Naive thymus-derived CD8-positive, alpha-beta T cell (primary cell): ENCODE data around the gene TMEM143. TPM values are rescaled to one million over a fixed set of nuclear protein-coding genes. Genes with fewer than 3 reads are reported as not detected.
A peak's percentile ranks its signal among the peaks of the same experiment; 100 is the strongest.

Experiments
- ATAC-seq, 2 donors: fragments of 150-1000 bp; cut with Tn5 transposase in 1 of 2; sonication (Bioruptor Pico), chemical (Tn5 transposase) in 1 of 2; 1 replicate in 1 of 2; 2 replicates in 1 of 2; pipeline ENCODE4 v1.10.0; 2021; ENCODE audit warnings: mild to moderate bottlenecking in 2 of 2, moderate library complexity in 2 of 2
- POLR2A ChIA-PET: fragments of 350-600 bp; sonication (Branson Sonifier 250); formaldehyde crosslinking; loops from one replicate; lab custom pipeline; 2021; ENCODE audit warnings: antibody characterized with exemption; lab: Charles Lee
- DNase-seq, 10 donors: peaks; one replicate each; pipeline versions ENCODE4 v3.0.0 to v3.0.0-alpha.2; 2020 to 2022
- H3K27ac Mint-ChIP-seq, 10 donors: one replicate each; pipeline ENCODE4 v1.8.0; 2020 to 2022; ENCODE audit warnings: mild to moderate bottlenecking in 10 of 10, mixed read lengths in 10 of 10, moderate library complexity in 4 of 10, inconsistent platforms in 1 of 10
- H3K27me3 Mint-ChIP-seq, 5 donors: one replicate each; pipeline ENCODE4 v1.8.0; 2021 to 2022; ENCODE audit warnings: mixed read lengths in 5 of 5
- H3K36me3 Mint-ChIP-seq, 3 donors: one replicate each; pipeline ENCODE4 v1.8.0; 2020 to 2022; ENCODE audit warnings: mixed read lengths in 3 of 3, mild to moderate bottlenecking in 2 of 3, inconsistent platforms in 1 of 3
- H3K4me1 Mint-ChIP-seq, 4 donors: one replicate each; pipeline ENCODE4 v1.8.0; 2021 to 2022; ENCODE audit warnings: mixed read lengths in 4 of 4
- H3K4me3 Mint-ChIP-seq, 10 donors: one replicate each; pipeline ENCODE4 v1.8.0; 2020 to 2022; ENCODE audit warnings: mild to moderate bottlenecking in 10 of 10, mixed read lengths in 10 of 10, moderate library complexity in 6 of 10, inconsistent platforms in 1 of 10
- H3K9me3 Mint-ChIP-seq, 9 donors: one replicate each; pipeline ENCODE4 v1.8.0; 2020 to 2022; ENCODE audit warnings: mixed read lengths in 9 of 9, mild to moderate bottlenecking in 3 of 9, inconsistent platforms in 1 of 9, moderate library complexity in 1 of 9
- polyA plus RNA-seq, 3 donors: library from polyadenylated mRNA; unstranded; fragments of 300-500 nt; fragmentation: Illumina TruSeq; gene quantifications; one replicate each; pipeline ENCODE4 v1.2.3, GENCODE V29; 2021
- total RNA-seq, 8 experiments: library from RNA in 2 of 8; stranded (reverse) in 2 of 8; gene quantifications; one replicate each; pipeline ENCODE4 v1.2.3 and lab custom pipeline; 2021 to 2026

The TMEM143 gene
- total and polyA plus RNA-seq, 5 experiments from 2014 or later, result 3.9 to 29.4 (median 10.7) TPM

GRCh38 chr19:48348737-48349136 lies 15.0 kb downstream of the TMEM143 start:
- ATAC-seq, result no peak
- POLR2A ChIA-PET, result interaction anchor here (1.0 to 1.2 kb wide), 2 partner anchors 15 to 27 kb away, joined by 3 read pairs; no protein-coding TSS in a partner anchor
- Mint-ChIP-seq H3K4me1 (peaks cover 3 to 11% (median 8%) of the 10 kb centered on the region in 4 donors), H3K27me3 (no peaks in the 10 kb centered on the region), H3K27ac (no peak overlapping the region), H3K36me3 (peaks cover 0 to 18% (median 0%) of the 10 kb centered on the region in 3 donors), H3K9me3 (no peaks in the 10 kb centered on the region), H3K4me3 (no peak overlapping the region)
- no peak for DNase-seq

- no peaks in the 10 kb centered on the region for H3K27me3 Mint-ChIP-seq
- no peaks in the 10 kb centered on the region for H3K9me3 Mint-ChIP-seq
- no peak overlapping the region for H3K4me3 Mint-ChIP-seq
- H3K4me1 Mint-ChIP-seq, result peaks cover 3 to 11% (median 8%) of the 10 kb centered on the region in 4 donors
- no peak for DNase-seq
- POLR2A ChIA-PET, result interaction anchor here (1.0 kb wide), 1 partner anchor 27 kb away, joined by 3 read pairs; no protein-coding TSS in a partner anchor
- H3K36me3 Mint-ChIP-seq, result peaks cover 0 to 18% (median 0%) of the 10 kb centered on the region in 3 donors
- H3K27ac Mint-ChIP-seq, result peak overlapping the region in 1 of 10 donors; percentile 53
- no peak for ATAC-seq
These were observed 15.7 kb downstream of the TMEM143 start for GRCh38 chr19:48348045-48348444.

- DNase-seq (no peak), ATAC-seq (no peak)
- no peaks in the 10 kb centered on the region for H3K9me3 Mint-ChIP-seq
- peaks cover 0 to 23% (median 2%) of the 10 kb centered on the region in 3 donors for H3K36me3 Mint-ChIP-seq
- H3K4me3 Mint-ChIP-seq, result no peak overlapping the region
- H3K4me1 Mint-ChIP-seq, result peaks cover 2 to 6% (median 2%) of the 10 kb centered on the region in 4 donors
- POLR2A ChIA-PET, result no interaction called here
- H3K27me3 Mint-ChIP-seq, result no peaks in the 10 kb centered on the region
- no peak overlapping the region for H3K27ac Mint-ChIP-seq
These were observed 17.5 kb downstream of the TMEM143 start for GRCh38 chr19:48346191-48346590.

GRCh38 chr19:48344892-48345291 lies 18.8 kb downstream of the TMEM143 start:
- Mint-ChIP-seq H3K4me1 (peaks cover 0 to 4% (median 0%) of the 10 kb centered on the region in 4 donors), H3K4me3 (no peak overlapping the region), H3K27ac (peak overlapping the region in 1 of 10 donors; percentile 60), H3K27me3 (no peaks in the 10 kb centered on the region), H3K36me3 (peaks cover 0 to 20% (median 2%) of the 10 kb centered on the region in 3 donors), H3K9me3 (no peaks in the 10 kb centered on the region)
- DNase-seq, result no peak
- no peak for ATAC-seq
- POLR2A ChIA-PET, result no interaction called here

GRCh38 chr19:48342841-48343540 lies 20.7 kb downstream of the TMEM143 start:
- H3K27ac Mint-ChIP-seq, result no peak overlapping the region
- no peak for DNase-seq
- POLR2A ChIA-PET, result interaction anchor here (0.6 kb wide), 1 partner anchor 9 kb away, joined by 3 read pairs; no protein-coding TSS in a partner anchor
- no peaks in the 10 kb centered on the region for H3K9me3 Mint-ChIP-seq
- H3K4me1 Mint-ChIP-seq, result peaks cover 0 to 3% (median 0%) of the 10 kb centered on the region in 4 donors
- peaks cover 0 to 18% (median 2%) of the 10 kb centered on the region in 3 donors for H3K36me3 Mint-ChIP-seq
- no peak overlapping the region for H3K4me3 Mint-ChIP-seq
- ATAC-seq, result no peak
- no peaks in the 10 kb centered on the region for H3K27me3 Mint-ChIP-seq

GRCh38 chr19:48342414-48342738 lies 21.4 kb downstream of the TMEM143 start:
- DNase-seq, result no peak
- Mint-ChIP-seq H3K27me3 (no peaks in the 10 kb centered on the region), H3K9me3 (no peaks in the 10 kb centered on the region), H3K4me1 (peaks cover 0 to 3% (median 0%) of the 10 kb centered on the region in 4 donors), H3K36me3 (peaks cover 0 to 18% (median 2%) of the 10 kb centered on the region in 3 donors), H3K27ac (no peak overlapping the region), H3K4me3 (no peak overlapping the region)
- POLR2A ChIA-PET, result no interaction called here
- ATAC-seq, result no peak

- ATAC-seq, result no peak
- Mint-ChIP-seq H3K27me3 (no peaks in the 10 kb centered on the region), H3K36me3 (peaks cover 0 to 16% (median 2%) of the 10 kb centered on the region in 3 donors), H3K9me3 (no peaks in the 10 kb centered on the region), H3K27ac (no peak overlapping the region), H3K4me3 (no peak overlapping the region), H3K4me1 (peaks cover 0 to 3% (median 0%) of the 10 kb centered on the region in 4 donors)
- no peak for DNase-seq
- POLR2A ChIA-PET, result interaction anchor here (1.4 kb wide), 2 partner anchors 16 to 20 kb away, joined by 4 to 5 read pairs; partner anchors contain the start of gene EMP3
These were observed 22.0 kb downstream of the TMEM143 start for GRCh38 chr19:48341515-48342413.

- Mint-ChIP-seq H3K4me3 (no peak overlapping the region), H3K9me3 (no peaks in the 10 kb centered on the region), H3K36me3 (peaks cover 0 to 14% (median 2%) of the 10 kb centered on the region in 3 donors), H3K27ac (no peak overlapping the region), H3K27me3 (no peaks in the 10 kb centered on the region), H3K4me1 (peaks cover 0 to 3% (median 0%) of the 10 kb centered on the region in 4 donors)
- POLR2A ChIA-PET, result interaction anchor here (1.4 kb wide), 2 partner anchors 16 to 20 kb away, joined by 4 to 5 read pairs; partner anchors contain the start of gene EMP3
- ATAC-seq (no peak), DNase-seq (no peak)
These were observed 22.7 kb downstream of the TMEM143 start for GRCh38 chr19:48340995-48341394.

GRCh38 chr19:48338802-48339503 lies 24.8 kb downstream of the TMEM143 start:
- ATAC-seq (no peak), DNase-seq (no peak)
- peak overlapping the region in 2 of 10 donors; percentile 66 to 68 for H3K27ac Mint-ChIP-seq
- no peaks in the 10 kb centered on the region for H3K27me3 Mint-ChIP-seq
- peaks cover 9 to 12% (median 10%) of the 10 kb centered on the region in 4 donors for H3K4me1 Mint-ChIP-seq
- H3K4me3 Mint-ChIP-seq, result no peak overlapping the region
- peaks cover 0 to 9% (median 2%) of the 10 kb centered on the region in 3 donors for H3K36me3 Mint-ChIP-seq
- POLR2A ChIA-PET, result interaction anchor here (10.6 kb wide), 1 partner anchor 18 kb away, joined by 484 read pairs; the partner anchor contains the start of gene EMP3
- no peaks in the 10 kb centered on the region for H3K9me3 Mint-ChIP-seq

- no peaks in the 10 kb centered on the region for H3K27me3 Mint-ChIP-seq
- H3K36me3 Mint-ChIP-seq, result peaks cover 0 to 9% (median 2%) of the 10 kb centered on the region in 3 donors
- peak overlapping the region in 3 of 10 donors; percentile 33 to 73 (median 68) for H3K27ac Mint-ChIP-seq
- peaks cover 11 to 19% (median 11%) of the 10 kb centered on the region in 4 donors for H3K4me1 Mint-ChIP-seq
- ATAC-seq (no peak), DNase-seq (no peak)
- peak overlapping the region in 1 of 10 donors; percentile 14 for H3K4me3 Mint-ChIP-seq
- H3K9me3 Mint-ChIP-seq, result no peaks in the 10 kb centered on the region
- POLR2A ChIA-PET, result interaction anchor here (0.6 to 10.6 kb wide), 2 partner anchors 17 to 66 kb away, joined by 3 to 484 read pairs; partner anchors contain the start of gene EMP3
These were observed 25.4 kb downstream of the TMEM143 start for GRCh38 chr19:48338253-48338755.

GRCh38 chr19:48333467-48334384 lies 30.0 kb downstream of the TMEM143 start:
- Mint-ChIP-seq H3K9me3 (no peaks in the 10 kb centered on the region), H3K4me3 (peak overlapping the region; percentile 92 to 100 (median 96)), H3K36me3 (peaks cover 0 to 24% (median 14%) of the 10 kb centered on the region in 3 donors), H3K4me1 (peaks cover 27 to 64% (median 52%) of the 10 kb centered on the region in 4 donors), H3K27me3 (no peaks in the 10 kb centered on the region), H3K27ac (peak overlapping the region; percentile 95 to 100 (median 98))
- peak; percentile 88 to 96 (median 92) for DNase-seq
- ATAC-seq, result peak; percentile 62
- POLR2A ChIA-PET, result interaction anchor here (0.7 to 10.6 kb wide), 16 partner anchors 9 to 251 kb away, joined by 3 to 484 read pairs (median 4); partner anchors contain the start of genes EMP3, KDELR1, SYNGR4 and TMEM143
